ENCODE measurements around the gene ACVR2A. TPM values are rescaled to one million over a fixed set of nuclear protein-coding genes. Genes with fewer than 3 reads are reported as not detected.

The ACVR2A gene
- total RNA-seq, 2 experiments from 2014 or later = 13.3 to 14.6 TPM

GRCh38 chr2:147939313-147939712 is 94.5 kb downstream of the ACVR2A start:
- no peak overlapping the region for H3K4me3 ChIP-seq (ENCODE audit: low read length)
- no peaks in the 10 kb centered on the region for H3K4me1 Mint-ChIP-seq (ENCODE audit: low read depth)
- ATAC-seq (ENCODE audit: poor library complexity) = no peak
- no peaks in the 10 kb centered on the region for H3K27me3 ChIP-seq (ENCODE audit: control insufficient read depth in 1 of 2, insufficient read depth in 2 of 2, low read length in 2 of 2)
- intact Hi-C loops (cut with DNase I, micrococcal nuclease) = loop anchor here in 1 of 2 experiments (5.0 to 10.0 kb wide), 3 partner anchors 263 to 1615 kb away; no protein-coding TSS in a partner anchor
- H3K4me1 ChIP-seq (ENCODE audit: insufficient read depth, low read length) = no peaks in the 10 kb centered on the region
- no peak overlapping the region for H3K27ac Mint-ChIP-seq
- DNase-seq = no peak
- H3K36me3 ChIP-seq (ENCODE audit: insufficient read depth, low read length) = peaks cover 32% of the 10 kb centered on the region
- H3K9me3 ChIP-seq (ENCODE audit: control insufficient read depth in 1 of 2, insufficient read depth in 1 of 2, low read length in 2 of 2) = no peaks in the 10 kb centered on the region
- TF ChIP-seq CTCF (IDR thresholded peaks at IDR 0.05) = no peak
- H3K27me3 Mint-ChIP-seq = no peaks in the 10 kb centered on the region
- no peak overlapping the region for H3K27ac ChIP-seq (ENCODE audit: low read depth in 1 of 2, low read length in 2 of 2)
- H3K36me3 Mint-ChIP-seq (ENCODE audit: low read depth) = peaks cover 71% of the 10 kb centered on the region
- ChIA-PET POLR2A (no interaction called here), CTCF (no interaction called here)
- H3K9me3 Mint-ChIP-seq = no peaks in the 10 kb centered on the region
- no peak overlapping the region for H3K4me3 Mint-ChIP-seq

DNA sequence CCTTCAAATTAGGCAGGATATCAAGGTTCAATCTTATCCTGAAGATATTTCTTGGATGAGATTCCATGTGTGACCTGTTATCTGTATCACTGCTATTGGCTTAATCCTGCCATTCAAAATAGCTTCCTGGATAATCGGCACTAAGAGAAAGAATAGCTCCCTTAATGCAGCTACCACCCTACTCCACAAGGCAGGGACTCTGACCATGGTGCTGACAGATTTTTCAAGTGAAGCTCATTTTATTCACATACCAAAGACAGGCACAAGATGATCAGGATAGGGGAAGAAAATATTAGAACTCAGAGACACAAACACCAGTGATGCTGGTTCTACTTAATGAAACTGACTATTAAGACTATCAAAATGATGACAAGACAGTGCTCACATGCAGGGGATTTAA is 100.8 kb downstream of the ACVR2A start:
- Mint-ChIP-seq H3K4me3 (no peak overlapping the region), H3K27me3 (no peaks in the 10 kb centered on the region), H3K36me3 (ENCODE audit: low read depth) (peaks cover 67% of the 10 kb centered on the region), H3K27ac (no peak overlapping the region), H3K9me3 (no peaks in the 10 kb centered on the region), H3K4me1 (ENCODE audit: low read depth) (no peaks in the 10 kb centered on the region)
- intact Hi-C loops (cut with DNase I, micrococcal nuclease) = no loop called here
- TF ChIP-seq CTCF (IDR thresholded peaks at IDR 0.05) = no peak
- DNase-seq = no peak
- H3K9me3 ChIP-seq (ENCODE audit: control insufficient read depth in 1 of 2, insufficient read depth in 1 of 2, low read length in 2 of 2) = no peaks in the 10 kb centered on the region
- peaks cover 7% of the 10 kb centered on the region for H3K36me3 ChIP-seq (ENCODE audit: insufficient read depth, low read length)
- CTCF ChIA-PET = no interaction called here
- H3K4me3 ChIP-seq (ENCODE audit: low read length) = no peak overlapping the region
- POLR2A ChIA-PET = no interaction called here
- H3K27me3 ChIP-seq (ENCODE audit: control insufficient read depth in 1 of 2, insufficient read depth in 2 of 2, low read length in 2 of 2) = no peaks in the 10 kb centered on the region
- no peak overlapping the region for H3K27ac ChIP-seq (ENCODE audit: low read depth in 1 of 2, low read length in 2 of 2)
- no peak for ATAC-seq (ENCODE audit: poor library complexity)
- no peaks in the 10 kb centered on the region for H3K4me1 ChIP-seq (ENCODE audit: insufficient read depth, low read length)

DNA sequence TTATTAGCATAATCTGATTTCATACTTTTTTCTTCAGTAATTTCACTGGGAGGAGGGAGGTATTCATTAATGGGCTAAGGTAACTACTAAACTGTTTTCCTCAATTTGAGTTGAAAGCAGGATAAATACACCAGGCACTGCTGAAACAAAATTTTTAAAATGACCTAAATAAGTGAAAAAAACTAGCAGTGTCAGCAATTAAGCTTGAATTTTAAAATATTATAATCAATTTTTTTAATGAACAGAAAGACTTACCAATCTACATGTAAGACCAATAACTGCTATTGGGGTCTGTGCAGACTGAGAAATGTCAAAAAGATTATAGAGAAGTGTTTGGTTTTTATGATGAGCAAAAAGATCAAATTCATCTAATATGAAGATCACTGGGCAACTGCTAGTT is 107.3 kb downstream of the ACVR2A start:
- H3K27me3 Mint-ChIP-seq = no peaks in the 10 kb centered on the region

More for the DNA sequence above, 107.3 kb downstream of the ACVR2A start:
- Mint-ChIP-seq H3K4me1 (ENCODE audit: low read depth) (no peaks in the 10 kb centered on the region), H3K4me3 (no peak overlapping the region), H3K9me3 (no peaks in the 10 kb centered on the region), H3K36me3 (ENCODE audit: low read depth) (peaks cover 61% of the 10 kb centered on the region), H3K27ac (no peak overlapping the region)
- DNase-seq = no peak
- no peak for TF ChIP-seq CTCF (IDR thresholded peaks at IDR 0.05)
- no peak overlapping the region for H3K4me3 ChIP-seq (ENCODE audit: low read length)
- ChIA-PET POLR2A (no interaction called here), CTCF (no interaction called here)
- H3K4me1 ChIP-seq (ENCODE audit: insufficient read depth, low read length) = no peaks in the 10 kb centered on the region
- no peaks in the 10 kb centered on the region for H3K27me3 ChIP-seq (ENCODE audit: control insufficient read depth in 1 of 2, insufficient read depth in 2 of 2, low read length in 2 of 2)
- H3K27ac ChIP-seq (ENCODE audit: low read depth in 1 of 2, low read length in 2 of 2) = no peak overlapping the region
- peaks cover 33% of the 10 kb centered on the region for H3K36me3 ChIP-seq (ENCODE audit: insufficient read depth, low read length)
- no peaks in the 10 kb centered on the region for H3K9me3 ChIP-seq (ENCODE audit: control insufficient read depth in 1 of 2, insufficient read depth in 1 of 2, low read length in 2 of 2)
- intact Hi-C loops (cut with DNase I, micrococcal nuclease) = no loop called here
- ATAC-seq (ENCODE audit: poor library complexity) = no peak

Data from CD4-positive, alpha-beta T cell (primary cell).